Measurements from ENCODE around the gene UST. TPM values are rescaled to one million over a fixed set of nuclear protein-coding genes. Genes with fewer than 3 reads are reported as not detected.

UST gene
- total RNA-seq, 1 experiment from 2014 or later = 3.9 TPM

DNA sequence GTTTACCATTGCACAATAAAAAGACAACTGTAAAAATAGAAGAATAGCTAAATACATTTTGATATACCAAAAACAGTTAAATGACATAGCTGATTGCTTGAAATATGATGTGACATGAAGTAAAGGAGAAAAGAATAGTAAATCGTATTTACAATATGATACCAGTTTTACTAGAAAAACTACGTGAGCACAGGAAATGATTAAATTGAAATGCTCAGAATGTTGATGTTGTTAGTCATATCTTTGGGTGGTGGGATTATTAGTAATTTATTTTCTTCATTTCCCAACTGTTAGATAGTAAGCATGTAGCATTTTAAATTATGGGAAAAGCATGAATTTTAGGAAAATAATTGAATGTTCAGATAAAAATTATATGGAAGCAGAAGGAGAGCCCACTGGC is 302.4 kb downstream of the UST start:
- no peaks in the 10 kb centered on the region for H3K9me3 ChIP-seq (ENCODE audit: low read length)
- H3K4me3 ChIP-seq (ENCODE audit: low read length) = peak overlapping the region; percentile 35; the same call in 1 of the 2 replicates
- H3F3A ChIP-seq (ENCODE audit: low read length, unreplicated experiment) = no peaks in the 10 kb centered on the region
- H3K4me1 ChIP-seq (ENCODE audit: insufficient read depth, low read length) = peaks cover 38% of the 10 kb centered on the region
- ChIA-PET POLR2A (ENCODE audit: unreplicated experiment) (no interaction called here), CTCF (interaction anchor here (0.7 kb wide), 1 partner anchor 382 kb away, joined by 3 read pairs; no protein-coding TSS in a partner anchor)
- no peaks in the 10 kb centered on the region for H3K9me2 ChIP-seq (replicated peaks; ENCODE audit: low read length)
- intact Hi-C loops (cut with micrococcal nuclease) = loop anchor here (2.0 kb wide), 1 partner anchor 16 kb away; no protein-coding TSS in a partner anchor
- no peaks in the 10 kb centered on the region for H3K79me2 ChIP-seq (ENCODE audit: low read length)
- peak overlapping the region; percentile 33 for H3K27ac ChIP-seq (ENCODE audit: low read length)
- H3K36me3 ChIP-seq (ENCODE audit: low read depth, low read length) = no peaks in the 10 kb centered on the region
- no TSS peak for BruUV-seq (replicated peaks)
- peak overlapping the region; percentile 75 for H3K4me2 ChIP-seq (ENCODE audit: low read length)
- H3K27me3 ChIP-seq (ENCODE audit: low read length) = no peaks in the 10 kb centered on the region
- H4K20me1 ChIP-seq (ENCODE audit: low read length) = no peaks in the 10 kb centered on the region
- DNase-seq (peak; percentile 78), ATAC-seq (peak; percentile 77)
- no peak overlapping the region for H3K9ac ChIP-seq (ENCODE audit: low read length)
- TF ChIP-seq EZH2 (IDR thresholded peaks at IDR 0.05; ENCODE audit: low read length, unreplicated experiment) (no peak), CTCF (conservative IDR thresholded peaks at IDR 0.05; ENCODE audit: low read depth, low read length) (no peak), EZH2phosphoT487 (IDR thresholded peaks at IDR 0.05; ENCODE audit: borderline replicate concordance, low read length) (no peak)
- no peak overlapping the region for H2AFZ ChIP-seq (ENCODE audit: low read length)

- no TSS peak for BruUV-seq (replicated peaks)
- Histone ChIP-seq H4K20me1 (ENCODE audit: low read length) (no peaks in the 10 kb centered on the region), H3K9ac (ENCODE audit: low read length) (no peak overlapping the region), H2AFZ (ENCODE audit: low read length) (no peak overlapping the region), H3K79me2 (ENCODE audit: low read length) (no peaks in the 10 kb centered on the region), H3K4me3 (ENCODE audit: low read length) (no peak overlapping the region), H3K27me3 (ENCODE audit: low read length) (no peaks in the 10 kb centered on the region), H3K9me3 (ENCODE audit: low read length) (no peaks in the 10 kb centered on the region), H3K9me2 (replicated peaks; ENCODE audit: low read length) (no peaks in the 10 kb centered on the region), H3K4me2 (ENCODE audit: low read length) (peak overlapping the region; percentile 75), H3F3A (ENCODE audit: low read length, unreplicated experiment) (no peaks in the 10 kb centered on the region), H3K36me3 (ENCODE audit: low read depth, low read length) (no peaks in the 10 kb centered on the region), H3K27ac (ENCODE audit: low read length) (peak overlapping the region; percentile 33; the same call in 1 of the 2 replicates), H3K4me1 (ENCODE audit: insufficient read depth, low read length) (peaks cover 45% of the 10 kb centered on the region)
- intact Hi-C loops (cut with micrococcal nuclease) = no loop called here
- CTCF ChIA-PET = no interaction called here
- POLR2A ChIA-PET (ENCODE audit: unreplicated experiment) = interaction anchor here (0.7 kb wide), 1 partner anchor 23 kb away, joined by 3 read pairs; no protein-coding TSS in a partner anchor
- ATAC-seq = 0 out of 2 replicates have a peak, but pooled peaks have one; percentile 42
- no peak for DNase-seq
- TF ChIP-seq CTCF (conservative IDR thresholded peaks at IDR 0.05; ENCODE audit: low read depth, low read length) (no peak), EZH2 (IDR thresholded peaks at IDR 0.05; ENCODE audit: low read length, unreplicated experiment) (no peak), EZH2phosphoT487 (IDR thresholded peaks at IDR 0.05; ENCODE audit: borderline replicate concordance, low read length) (no peak)
Measured at GRCh38 chr6:149050160-149050559, 303.3 kb downstream of the UST start.

- Histone ChIP-seq H4K20me1 (ENCODE audit: low read length) (no peaks in the 10 kb centered on the region), H3K4me1 (ENCODE audit: insufficient read depth, low read length) (peaks cover 37% of the 10 kb centered on the region), H3K27me3 (ENCODE audit: low read length) (no peaks in the 10 kb centered on the region), H3K79me2 (ENCODE audit: low read length) (no peaks in the 10 kb centered on the region), H3K27ac (ENCODE audit: low read length) (no peak overlapping the region), H3K4me3 (ENCODE audit: low read length) (no peak overlapping the region), H3F3A (ENCODE audit: low read length, unreplicated experiment) (no peaks in the 10 kb centered on the region), H3K4me2 (ENCODE audit: low read length) (no peak overlapping the region), H3K36me3 (ENCODE audit: low read depth, low read length) (no peaks in the 10 kb centered on the region), H2AFZ (ENCODE audit: low read length) (no peak overlapping the region), H3K9me3 (ENCODE audit: low read length) (no peaks in the 10 kb centered on the region), H3K9ac (ENCODE audit: low read length) (no peak overlapping the region), H3K9me2 (replicated peaks; ENCODE audit: low read length) (no peaks in the 10 kb centered on the region)
- TF ChIP-seq EZH2phosphoT487 (IDR thresholded peaks at IDR 0.05; ENCODE audit: borderline replicate concordance, low read length) (no peak), CTCF (conservative IDR thresholded peaks at IDR 0.05; ENCODE audit: low read depth, low read length) (no peak), EZH2 (IDR thresholded peaks at IDR 0.05; ENCODE audit: low read length, unreplicated experiment) (no peak)
- intact Hi-C loops (cut with micrococcal nuclease) = no loop called here
- DNase-seq (no peak), ATAC-seq (no peak)
- ChIA-PET CTCF (no interaction called here), POLR2A (ENCODE audit: unreplicated experiment) (no interaction called here)
- BruUV-seq (replicated peaks) = no TSS peak
Measured at GRCh38 chr6:149052350-149053106, 305.7 kb downstream of the UST start.
